Sigmoid colon (tissue), 4 donors: ENCODE results near the gene CDK6.

Experiments
- POLR2A ChIP-seq, 2 donors: fragments of 450-650 bp; IDR thresholded peaks; one replicate each; pipeline ENCODE4 v1.6.1; 2016; ENCODE audit warnings: antibody characterized with exemption in 2 of 2, mild to moderate bottlenecking in 2 of 2, moderate library complexity in 2 of 2
- POLR2AphosphoS5 ChIP-seq, 4 donors: sonication (generic); formaldehyde crosslinking; IDR thresholded peaks; one replicate each; pipeline ENCODE4 v1.6.1; 2017; ENCODE audit warnings: antibody characterized with exemption in 4 of 4
- TF ChIP-seq, protein P1 (sequence below), 4 experiments: fragments of 450-650 bp in 3 of 4; fragments of 200-600 bp in 1 of 4; IDR thresholded peaks; one replicate each; pipeline ENCODE4 v1.5.1; 2016 to 2019; ENCODE audit warnings: antibody characterized with exemption in 4 of 4, mild to moderate bottlenecking in 3 of 4, moderate library complexity in 2 of 4

DNA sequence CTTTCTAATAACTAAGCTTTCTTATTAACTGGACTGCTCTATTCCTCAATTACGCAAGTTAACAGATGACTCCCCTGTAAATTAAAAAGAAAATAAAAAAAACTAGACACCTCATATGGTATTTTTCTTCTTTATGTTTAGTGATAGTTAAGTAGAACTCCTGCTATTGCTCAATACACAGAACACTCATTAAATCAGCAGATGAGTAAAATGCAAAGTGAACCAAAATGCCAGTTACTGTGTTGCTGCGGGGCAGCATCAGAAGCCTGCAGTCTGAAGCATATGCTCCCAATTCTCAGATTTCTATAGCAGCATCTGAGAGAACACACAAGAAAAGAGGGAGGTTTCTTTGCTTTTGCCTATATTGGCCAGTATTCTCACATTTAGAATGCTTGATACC, 28.4 kb downstream of the CDK6 start:
- TF ChIP-seq, protein P1, sequence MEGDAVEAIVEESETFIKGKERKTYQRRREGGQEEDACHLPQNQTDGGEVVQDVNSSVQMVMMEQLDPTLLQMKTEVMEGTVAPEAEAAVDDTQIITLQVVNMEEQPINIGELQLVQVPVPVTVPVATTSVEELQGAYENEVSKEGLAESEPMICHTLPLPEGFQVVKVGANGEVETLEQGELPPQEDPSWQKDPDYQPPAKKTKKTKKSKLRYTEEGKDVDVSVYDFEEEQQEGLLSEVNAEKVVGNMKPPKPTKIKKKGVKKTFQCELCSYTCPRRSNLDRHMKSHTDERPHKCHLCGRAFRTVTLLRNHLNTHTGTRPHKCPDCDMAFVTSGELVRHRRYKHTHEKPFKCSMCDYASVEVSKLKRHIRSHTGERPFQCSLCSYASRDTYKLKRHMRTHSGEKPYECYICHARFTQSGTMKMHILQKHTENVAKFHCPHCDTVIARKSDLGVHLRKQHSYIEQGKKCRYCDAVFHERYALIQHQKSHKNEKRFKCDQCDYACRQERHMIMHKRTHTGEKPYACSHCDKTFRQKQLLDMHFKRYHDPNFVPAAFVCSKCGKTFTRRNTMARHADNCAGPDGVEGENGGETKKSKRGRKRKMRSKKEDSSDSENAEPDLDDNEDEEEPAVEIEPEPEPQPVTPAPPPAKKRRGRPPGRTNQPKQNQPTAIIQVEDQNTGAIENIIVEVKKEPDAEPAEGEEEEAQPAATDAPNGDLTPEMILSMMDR (IDR thresholded peaks at IDR 0.05), result no peak
- TF ChIP-seq POLR2A (IDR thresholded peaks at IDR 0.05) (no peak), POLR2AphosphoS5 (IDR thresholded peaks at IDR 0.05) (no peak)
